ENCODE results near the gene CNTNAP2.

Gene CNTNAP2

DNA sequence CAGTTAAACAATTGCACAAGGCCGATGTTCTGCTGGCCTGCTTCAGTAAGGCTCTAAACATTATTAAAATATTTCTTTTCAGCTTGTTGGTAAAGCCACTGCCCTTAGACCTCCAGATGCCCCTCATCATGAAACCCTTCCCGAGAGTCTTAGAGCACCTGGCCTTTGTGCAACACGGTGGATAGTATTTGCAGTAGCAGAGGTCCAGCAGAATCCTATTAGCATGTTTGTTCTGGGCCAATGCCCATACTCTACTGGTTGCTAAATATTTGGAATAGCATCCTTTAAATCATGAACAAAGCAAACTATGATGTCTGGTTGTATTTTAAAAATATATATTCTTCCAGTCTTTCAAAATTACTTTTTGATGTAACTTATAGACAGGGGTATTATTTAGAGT, 584.6 kb downstream of the CNTNAP2 start:
- DNase-seq, result no peak

DNA sequence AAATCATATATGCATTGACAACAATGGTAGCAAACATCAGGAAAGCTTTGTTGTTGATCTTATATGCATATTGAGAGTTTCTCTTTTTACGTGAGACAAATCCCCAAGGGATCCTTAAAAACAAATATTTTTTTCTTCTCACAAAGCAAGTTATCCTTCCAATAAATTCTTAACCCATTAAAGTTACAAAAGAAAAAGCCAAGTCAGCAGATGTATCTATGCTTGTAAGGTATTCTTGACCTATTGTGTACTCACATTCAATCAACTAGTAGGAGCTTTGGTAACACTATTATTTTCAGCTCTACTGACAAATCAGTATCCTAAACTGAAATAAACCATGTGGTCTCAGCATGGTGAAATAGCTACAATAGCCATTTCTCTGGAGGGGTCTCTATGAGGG, 586.3 kb downstream of the CNTNAP2 start:
- DNase-seq, result no peak

DNA sequence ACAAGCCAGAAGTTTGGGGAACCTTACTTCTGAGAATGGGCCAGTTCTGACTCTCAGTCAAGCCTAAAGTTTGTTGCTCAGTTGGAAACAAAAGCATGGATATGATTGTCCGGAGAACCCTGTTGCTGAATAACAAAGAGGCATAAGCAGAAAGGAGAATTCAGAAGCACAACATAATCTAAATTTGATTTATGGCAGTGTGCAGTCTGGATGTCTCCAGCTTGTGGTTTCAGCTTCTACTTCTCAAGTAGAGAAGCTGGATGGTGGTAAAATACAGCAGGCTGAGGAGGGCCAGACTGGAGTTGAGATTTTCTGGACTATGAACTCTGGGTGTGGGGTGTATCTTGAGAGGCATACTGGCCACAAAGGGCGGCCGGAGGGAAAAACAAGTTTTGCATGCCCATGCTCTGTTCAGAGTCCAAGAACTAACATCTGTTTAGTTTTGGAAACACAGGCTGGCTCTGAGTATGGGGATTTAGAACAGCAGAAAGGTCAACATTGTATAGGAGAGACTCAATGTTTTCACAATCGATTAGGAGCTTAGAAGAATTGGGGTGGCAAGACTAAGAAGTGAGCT, 592.9 kb downstream of the CNTNAP2 start:
- DNase-seq, result no peak

DNA sequence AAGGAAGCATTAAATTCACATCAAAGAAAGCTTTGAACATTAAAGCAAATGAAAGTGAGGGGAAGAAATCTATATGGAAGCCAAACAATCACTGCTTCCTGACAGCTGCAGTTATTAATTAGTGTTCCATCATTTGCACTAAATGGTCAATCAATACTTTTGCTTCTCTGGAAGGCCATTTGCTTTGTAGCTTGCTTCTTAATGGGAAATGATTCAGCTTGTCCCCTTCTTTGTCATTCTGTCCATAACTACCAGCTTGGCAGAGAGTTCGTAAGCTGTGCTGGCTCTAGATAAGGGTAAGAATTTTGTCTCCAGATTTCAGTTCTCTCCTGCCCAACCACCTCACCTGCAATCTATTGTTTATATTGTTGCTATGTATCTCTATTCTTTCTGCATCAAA, 596.6 kb downstream of the CNTNAP2 start:
- no peak for DNase-seq

DNA sequence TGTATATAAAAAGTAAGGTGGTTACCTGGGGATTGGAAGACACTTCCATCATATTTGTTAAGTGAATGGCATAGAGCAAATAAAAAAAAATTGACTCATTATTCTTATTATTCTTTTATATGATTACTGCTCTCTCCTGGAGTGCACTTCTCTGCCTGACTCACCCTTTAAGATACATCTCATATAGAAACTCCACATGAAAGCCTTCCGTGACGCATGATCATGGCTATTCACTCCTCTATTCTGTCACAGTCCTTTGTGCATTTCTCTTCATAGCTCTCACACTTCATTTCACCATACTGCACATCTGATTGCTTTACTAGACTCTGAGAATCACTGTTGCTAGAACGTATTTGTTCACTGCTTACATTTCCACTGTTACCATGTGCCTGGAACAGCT, 597.3 kb downstream of the CNTNAP2 start:
- no peak for DNase-seq

DNA sequence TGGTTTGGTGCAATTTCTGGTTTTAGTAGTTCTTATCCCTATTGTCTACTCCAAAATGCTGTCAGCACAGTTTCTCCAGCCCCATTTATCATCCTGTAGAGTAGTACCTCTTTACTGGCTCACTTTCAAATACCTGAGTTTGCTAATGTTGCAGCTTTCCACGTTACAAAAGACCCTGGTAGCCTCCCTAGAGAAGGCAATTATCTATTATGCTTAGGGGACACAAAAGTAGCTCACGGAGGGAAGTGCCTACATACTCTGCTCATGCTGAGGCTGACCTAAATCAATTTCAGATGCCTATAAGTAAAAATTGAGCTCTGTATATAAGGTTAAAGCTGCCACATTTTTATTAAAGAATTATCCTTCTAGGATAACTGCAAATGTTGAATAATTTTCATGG, 603.6 kb downstream of the CNTNAP2 start:
- DNase-seq, result no peak

DNA sequence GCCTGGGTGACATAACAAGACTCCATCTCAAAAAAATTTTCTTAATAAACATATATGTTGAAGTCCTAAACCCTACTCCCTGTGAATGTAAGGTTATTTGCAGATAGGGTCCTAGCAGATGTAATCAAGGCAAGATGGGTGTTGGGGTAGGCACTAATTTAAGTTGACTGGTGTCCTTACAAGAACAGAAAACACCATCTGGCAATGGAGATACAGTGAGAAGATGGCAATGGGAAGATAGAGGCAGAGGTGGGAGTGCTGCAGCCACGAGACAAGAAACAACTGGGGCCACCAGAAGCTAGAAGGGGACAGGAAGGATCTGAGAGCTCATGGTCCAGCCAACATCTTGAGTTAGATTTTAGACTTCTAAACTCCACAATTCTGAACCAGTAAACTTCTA, 606.4 kb downstream of the CNTNAP2 start:
- no peak for DNase-seq

DNA sequence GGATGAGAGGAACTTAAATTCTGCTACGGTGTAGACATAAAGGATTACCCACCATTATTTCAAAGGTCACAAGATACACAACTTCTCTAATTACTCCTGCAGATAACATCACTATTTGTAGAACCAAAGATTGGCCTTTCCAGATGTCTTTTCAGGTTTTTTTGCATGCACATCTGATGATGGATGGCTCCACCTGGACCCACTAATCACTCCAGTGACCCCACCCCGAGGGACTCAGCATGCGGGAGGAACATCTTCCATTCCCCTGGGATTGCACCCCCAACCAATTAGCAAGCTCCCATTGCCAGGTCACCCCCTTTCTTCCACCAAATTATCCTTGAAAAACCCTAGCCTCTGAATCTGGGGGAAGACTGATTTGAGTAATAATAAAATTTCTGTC, 608.9 kb downstream of the CNTNAP2 start:
- no peak for DNase-seq

DNA sequence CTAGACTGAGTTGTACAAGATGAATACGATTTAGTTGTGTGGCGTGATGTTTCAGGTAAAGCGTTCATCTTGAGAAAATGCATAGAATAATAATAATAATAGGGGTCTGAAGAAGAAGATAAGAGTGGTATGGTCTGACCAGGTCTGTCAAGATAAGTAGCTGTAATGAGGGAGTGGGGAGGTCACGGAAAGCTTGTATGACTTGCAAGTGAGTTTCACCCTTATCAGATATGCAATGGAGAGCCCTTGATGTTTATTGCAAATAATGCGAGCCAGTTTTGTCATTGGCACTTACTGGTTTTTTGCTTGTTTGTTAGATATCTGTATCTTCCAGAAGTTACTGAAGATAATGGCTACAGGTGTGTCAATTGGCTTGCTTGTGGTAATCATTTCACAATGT, 611.5 kb downstream of the CNTNAP2 start:
- no peak for DNase-seq

DNA sequence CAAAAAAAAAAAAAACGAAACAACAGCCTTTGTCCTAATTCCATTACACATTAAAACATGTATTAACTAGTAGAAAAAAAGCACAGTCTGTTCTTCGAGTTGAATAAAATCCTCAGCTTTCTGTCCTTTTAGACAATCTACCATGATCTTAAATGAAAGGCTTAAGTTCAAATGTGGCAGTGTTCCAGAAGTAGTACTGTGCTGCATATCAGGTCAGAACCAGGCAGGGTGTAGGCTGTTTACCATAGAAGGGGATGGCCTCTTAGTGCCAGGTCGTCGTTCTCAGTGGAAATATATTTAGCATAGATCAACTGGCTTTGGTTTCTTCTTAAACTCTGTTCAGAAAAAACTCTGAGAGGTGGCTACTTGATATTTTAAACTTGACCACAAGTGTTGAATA, 612.0 kb downstream of the CNTNAP2 start:
- no peak for DNase-seq

DNA sequence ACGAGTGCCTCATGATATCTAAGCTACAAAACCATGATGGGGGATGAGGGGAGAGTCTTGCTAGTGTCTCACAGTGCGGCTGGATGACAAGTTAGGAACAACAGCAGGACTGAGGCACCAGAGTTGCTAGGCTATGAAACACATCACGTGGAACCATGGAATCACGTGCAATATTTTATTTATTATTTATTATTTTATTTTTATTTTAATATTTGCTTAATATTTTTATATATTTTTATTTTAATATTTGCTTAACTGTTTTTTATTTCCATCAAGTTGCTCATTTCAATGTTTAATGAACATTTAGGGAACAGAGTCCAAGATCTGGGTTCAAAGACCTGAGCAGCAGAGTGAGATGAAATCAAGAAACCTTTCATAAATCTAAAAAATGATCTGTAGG, 614.6 kb downstream of the CNTNAP2 start:
- DNase-seq, result no peak

DNA sequence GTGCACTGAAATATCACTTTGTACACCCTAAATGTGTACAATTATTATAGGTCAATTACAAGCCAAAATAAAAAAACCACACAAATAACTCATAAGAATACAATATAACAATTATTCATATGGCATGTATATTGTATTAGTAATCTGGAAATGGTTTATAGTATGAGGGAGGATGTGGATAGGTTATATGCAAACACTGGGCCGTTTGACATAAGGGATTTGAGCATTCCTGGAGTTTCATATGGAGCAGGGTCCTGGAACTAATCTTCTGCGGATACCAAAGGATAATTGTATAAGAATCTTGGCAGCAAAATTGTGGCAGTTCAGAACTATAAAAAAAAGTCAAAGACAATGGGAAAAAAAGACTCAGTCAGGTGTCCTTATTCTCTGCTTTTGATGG, 619.4 kb downstream of the CNTNAP2 start:
- DNase-seq, result no peak

DNA sequence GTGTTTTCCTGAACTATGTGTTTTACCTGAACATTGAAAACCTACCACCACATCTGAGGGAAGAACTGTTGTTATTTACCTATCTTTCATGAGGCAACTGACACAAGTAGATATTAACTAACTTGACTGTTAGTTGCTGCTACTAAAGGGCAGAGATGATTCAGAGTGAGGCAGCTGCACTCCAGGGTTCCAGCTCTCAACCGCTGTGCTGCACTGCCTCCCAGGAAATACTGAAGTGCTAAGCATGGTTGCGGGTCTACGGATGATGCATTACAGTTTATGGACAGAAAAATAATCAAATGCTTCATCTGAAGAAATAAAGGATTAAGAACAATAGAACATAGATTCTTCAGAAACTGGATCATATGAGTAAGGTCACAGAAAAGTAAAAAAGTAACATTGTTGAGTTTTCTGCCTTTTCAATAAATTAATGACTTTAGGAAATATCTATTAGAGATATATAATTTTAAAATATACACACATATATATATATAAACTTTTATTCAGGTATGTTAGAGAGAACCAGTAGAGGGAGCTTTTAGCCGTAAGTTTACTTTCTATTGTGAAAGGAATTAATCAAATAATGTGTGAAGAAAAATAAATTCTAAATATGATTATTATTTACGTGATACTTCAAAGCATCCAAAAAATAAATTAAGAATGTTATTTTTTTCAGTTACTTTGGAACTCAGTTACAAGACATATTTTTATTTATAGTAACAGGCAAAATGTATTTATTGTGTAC, 620.0 kb downstream of the CNTNAP2 start:
- no peak for DNase-seq

DNA sequence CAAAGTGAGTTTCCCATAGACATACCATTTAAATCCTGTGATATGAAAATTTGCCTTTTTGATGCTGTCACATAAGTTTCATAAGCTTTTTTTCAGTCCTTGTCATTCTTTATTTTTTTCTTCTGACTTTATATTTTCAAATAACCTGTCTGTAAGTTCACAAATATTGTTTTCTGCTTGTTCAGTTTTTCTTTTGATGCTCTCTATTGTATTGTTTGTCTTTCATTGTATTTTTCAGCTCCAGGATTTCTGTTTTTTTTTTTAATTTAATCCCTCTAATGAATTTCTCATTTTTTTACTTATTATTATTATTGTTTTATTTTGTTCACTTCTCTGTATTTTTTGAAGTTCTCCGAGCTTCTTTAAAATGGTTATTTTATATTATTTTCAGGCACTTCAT, 623.4 kb downstream of the CNTNAP2 start:
- DNase-seq, result no peak

DNA sequence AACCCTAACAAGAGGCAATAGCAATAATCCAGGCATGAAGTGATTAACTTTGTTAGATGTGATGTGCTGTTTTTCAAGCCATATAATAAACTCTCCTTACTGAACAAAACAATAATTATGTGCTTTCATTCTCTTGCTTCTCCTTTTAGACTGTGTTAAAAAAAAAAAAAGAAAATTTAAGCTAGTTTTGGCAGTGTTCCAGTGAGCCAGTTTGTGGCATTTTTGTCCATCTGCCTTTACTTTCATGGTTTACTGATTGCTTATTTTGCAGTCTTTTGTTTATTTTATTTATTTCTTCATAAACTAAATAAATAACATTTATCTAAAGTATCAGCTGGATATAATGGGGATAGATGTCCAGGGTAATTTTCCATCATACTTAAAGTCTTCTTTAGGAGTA, 625.3 kb downstream of the CNTNAP2 start:
- no peak for DNase-seq

DNA sequence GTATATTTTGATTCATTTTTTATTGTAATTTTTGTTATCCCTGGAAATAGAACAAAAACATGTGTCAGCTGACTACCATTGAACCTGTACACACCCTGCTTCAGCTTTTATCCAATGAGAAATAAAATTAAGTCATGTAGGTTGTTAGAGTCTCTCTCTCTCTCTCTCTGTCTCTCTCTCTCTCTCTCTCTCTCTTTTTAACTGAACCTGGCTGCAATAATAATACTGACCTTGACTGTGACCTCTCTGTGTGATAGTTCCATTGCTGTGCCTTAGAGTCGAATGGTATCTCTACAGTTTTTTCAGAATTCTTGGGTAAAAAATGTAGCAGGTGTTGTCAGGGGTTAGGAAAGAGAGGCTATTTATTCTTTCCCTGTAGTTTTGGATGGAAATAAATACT, 637.8 kb downstream of the CNTNAP2 start:
- DNase-seq, result no peak

DNA sequence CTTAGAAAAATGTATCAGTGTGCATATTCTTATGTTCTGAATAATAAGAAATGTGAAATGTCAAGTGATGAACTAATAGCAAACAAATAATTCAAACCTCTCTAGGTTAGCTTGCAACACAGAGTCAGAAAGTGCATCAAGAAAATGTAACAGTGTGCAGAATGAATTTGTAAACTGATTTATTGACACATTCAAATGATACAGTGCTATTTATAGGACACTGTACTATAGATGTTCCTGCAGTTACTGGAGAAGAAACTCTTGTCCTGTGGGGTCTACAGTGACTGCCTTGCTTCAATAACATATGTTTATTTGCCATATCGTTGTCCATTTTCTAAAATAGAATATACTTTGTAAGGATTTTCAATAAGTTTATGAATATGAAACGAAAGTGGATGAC, 639.0 kb downstream of the CNTNAP2 start:
- no peak for DNase-seq

DNA sequence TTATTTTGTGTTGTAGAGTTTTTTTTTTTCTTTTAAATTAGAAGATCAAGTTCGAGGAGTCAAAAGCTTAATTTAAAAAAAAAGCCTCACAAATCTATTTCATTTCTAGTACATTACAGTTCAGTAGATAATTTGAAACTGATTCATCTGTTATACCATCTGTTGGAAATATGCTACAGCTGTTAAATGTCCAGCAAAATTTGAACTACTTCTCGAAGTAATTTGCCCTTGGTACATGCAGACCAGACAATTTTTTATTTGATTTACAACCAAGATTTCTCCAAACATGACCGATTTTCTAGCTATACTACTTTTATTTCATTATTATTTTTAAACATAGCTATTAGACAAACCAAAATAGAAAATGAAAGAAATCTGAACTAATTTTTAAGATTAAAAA, 647.9 kb downstream of the CNTNAP2 start:
- no peak for DNase-seq

DNA sequence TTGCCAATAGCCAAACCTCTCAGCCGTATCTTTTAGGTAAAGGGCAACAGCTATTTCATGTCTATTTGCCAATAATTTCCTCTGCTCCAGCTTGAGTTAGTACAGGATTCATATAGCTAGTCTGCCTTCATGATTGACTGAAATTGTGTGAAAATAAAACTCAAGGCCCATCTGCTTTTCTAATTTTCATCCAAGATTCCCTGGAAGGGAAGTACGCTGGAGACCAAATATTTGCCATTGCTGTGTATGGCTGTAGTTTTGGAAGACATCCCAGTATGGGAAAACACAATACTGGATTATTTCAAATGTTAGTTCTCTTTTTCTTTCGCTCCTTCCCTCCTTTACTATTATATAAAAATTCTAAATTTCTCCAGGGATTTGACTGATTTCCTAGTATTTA, 652.4 kb downstream of the CNTNAP2 start:
- DNase-seq, result no peak

DNA sequence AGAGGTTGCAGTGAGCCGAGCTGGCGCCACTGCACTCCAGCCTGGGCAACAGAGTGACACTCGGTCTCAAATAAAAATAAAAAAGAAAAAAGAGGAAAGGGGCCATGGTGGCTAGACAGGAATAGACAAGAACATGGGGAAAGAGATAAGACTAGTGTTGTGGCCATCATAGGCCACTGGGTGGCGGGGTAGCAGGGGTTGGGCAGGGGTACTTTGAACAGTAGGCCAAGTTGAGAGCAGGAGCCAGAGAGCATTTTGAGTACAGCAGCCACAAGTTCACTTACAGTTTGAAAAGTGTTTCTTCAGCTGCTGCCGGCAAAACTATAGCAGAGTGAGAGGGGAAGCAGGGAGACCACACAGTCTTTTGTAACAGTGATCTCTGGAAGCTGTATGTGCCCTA, 656.0 kb downstream of the CNTNAP2 start:
- peak; percentile 76 for DNase-seq

DNA sequence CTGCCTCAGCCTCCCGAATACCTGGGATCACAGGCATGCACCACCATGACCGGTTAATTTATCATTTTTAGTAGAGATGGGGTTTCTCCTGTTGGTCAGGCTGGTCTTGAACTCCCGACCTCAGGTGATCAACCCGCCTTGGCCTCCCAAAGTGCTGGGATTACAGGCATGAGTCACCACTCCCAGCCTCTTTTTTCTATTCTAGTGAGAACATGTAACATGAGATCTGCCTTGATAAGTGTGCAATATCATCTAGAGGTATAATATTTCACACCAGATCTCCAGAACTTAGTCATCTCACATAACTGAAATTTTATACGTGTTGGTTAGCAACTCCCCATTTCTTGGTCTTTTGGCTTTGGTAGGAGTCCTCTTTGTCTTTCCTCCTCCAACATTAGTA, 656.9 kb downstream of the CNTNAP2 start:
- no peak for DNase-seq

DNA sequence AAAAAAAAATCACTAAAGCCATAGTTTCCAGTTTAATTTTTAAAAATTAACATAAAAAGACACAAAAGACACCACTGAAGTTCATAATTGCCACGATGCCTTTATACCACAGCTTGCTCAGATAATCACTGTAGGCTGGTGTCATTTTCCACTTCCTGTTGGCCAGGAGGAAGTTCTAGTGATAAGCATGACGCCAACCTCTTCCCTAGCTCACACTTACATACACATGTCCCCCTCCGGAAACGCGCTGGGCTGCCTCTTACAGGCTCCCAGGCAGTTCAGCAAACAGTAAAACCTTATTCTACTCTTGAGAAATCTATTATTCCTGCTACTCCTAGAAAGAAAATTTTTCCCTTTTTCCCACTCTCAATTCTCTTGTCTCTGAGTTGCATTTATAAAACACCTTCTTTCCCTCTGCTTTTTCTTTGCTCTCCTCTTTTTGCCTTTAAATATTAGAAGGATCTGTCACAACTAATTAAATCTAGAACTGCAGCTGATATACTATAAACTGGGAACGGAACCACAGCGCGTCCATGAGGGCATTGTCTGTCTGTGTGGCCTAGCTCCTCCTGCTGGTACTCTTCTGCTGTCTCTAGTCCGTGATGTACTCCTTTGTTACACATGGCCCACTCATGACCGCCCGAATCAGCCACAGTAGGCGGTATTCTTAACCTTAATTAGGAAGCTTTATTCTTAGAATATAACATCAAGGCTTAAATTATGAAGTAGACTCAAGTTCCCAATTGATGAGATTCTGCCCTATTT, 664.9 kb downstream of the CNTNAP2 start:
- DNase-seq, result no peak

DNA sequence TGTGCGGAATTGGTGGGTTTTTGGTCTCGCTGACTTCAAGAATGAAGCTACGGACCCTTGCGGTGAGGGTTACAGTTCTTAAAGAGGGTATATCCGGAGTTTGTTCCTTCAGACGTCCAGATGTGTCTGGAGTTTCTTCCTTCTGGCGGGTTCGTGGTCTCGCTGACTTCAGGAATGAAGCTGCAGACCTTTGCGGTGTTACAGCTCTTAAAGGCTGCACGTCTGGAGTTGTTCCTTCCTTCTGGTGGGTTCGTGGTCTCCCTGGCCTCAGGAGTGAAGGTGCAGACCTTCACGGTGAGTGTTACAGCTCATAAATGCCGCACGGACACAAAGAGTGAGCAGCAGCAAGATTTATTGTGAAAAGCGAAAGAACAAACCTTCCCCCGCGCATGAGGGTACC, 670.7 kb downstream of the CNTNAP2 start:
- DNase-seq, result no peak

DNA sequence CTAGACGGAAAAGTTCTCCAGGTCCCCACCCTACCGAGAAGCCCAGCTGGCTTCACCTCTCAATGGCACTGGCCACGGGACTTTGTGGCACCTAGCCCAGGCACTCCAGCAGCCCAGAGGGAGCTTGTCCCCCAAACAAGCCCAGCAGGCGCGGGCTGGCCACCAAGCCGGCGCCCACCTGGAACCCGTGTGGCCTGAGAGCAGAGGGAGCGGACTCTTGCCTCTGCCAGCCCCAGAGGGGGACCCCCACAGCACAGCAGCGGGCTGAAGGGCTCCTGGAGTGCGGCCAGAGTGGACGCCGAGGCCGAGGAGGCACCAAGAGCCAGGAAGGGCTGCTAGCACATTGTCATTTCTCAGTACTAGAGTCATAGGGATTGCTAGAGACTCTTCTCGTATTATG, 671.4 kb downstream of the CNTNAP2 start:
- no peak for DNase-seq

All from islet precursor cell (in vitro differentiated cells).